B cell (primary cell): Measurements from ENCODE around the gene NUP93. TPM values are rescaled to one million over a fixed set of nuclear protein-coding genes. Genes with fewer than 3 reads are reported as not detected.

Experiments used
- ATAC-seq: fragments of 200-7000 bp; cut with Tn5 transposase; one replicate; pipeline ENCODE4 v1.10.0; 2021; ENCODE audit warnings: low read depth, mild to moderate bottlenecking, moderate number of reproducible peaks, moderate library complexity
- CTCF ChIA-PET: fragments of 350-600 bp; sonication (Branson Sonifier 250); formaldehyde crosslinking; loops from one replicate; lab custom pipeline; 2021; ENCODE audit warnings: antibody characterized with exemption, inconsistent platforms; lab: Charles Lee
- POLR2A ChIA-PET: fragments of 350-600 bp; sonication (Branson Sonifier 250); formaldehyde crosslinking; loops from one replicate; lab custom pipeline; 2021; ENCODE audit warnings: antibody characterized with exemption; lab: Charles Lee
- DNase-seq: peaks from one replicate; pipeline ENCODE4 v3.0.0; 2013
- H2AFZ ChIP-seq: 2 replicates; pipeline ENCODE4 v1.6.1; 2012; ENCODE audit warnings: mild to moderate bottlenecking, low read depth, low read length; ENCODE audit not compliant: insufficient read depth, poor library complexity, severe bottlenecking
- H3K27ac ChIP-seq, 2 donors: 1 replicate in 1 of 2; 2 replicates in 1 of 2; pipeline ENCODE4 v1.5.1; 2012 to 2013; ENCODE audit warnings: low read length in 2 of 2, mild to moderate bottlenecking in 2 of 2, moderate library complexity in 1 of 2
- H3K27me3 ChIP-seq, 4 experiments: fragments of 200-600 bp in 1 of 4; sonication (generic) in 1 of 4; replicated peaks in 1 of 4; 1 replicate in 2 of 4; 2 replicates in 2 of 4; pipeline versions ENCODE4 v1.6.1 to v1.7.0; 2013 to 2016; ENCODE audit warnings: low read length in 3 of 4, mild to moderate bottlenecking in 2 of 4, mixed read lengths in 1 of 4, moderate library complexity in 1 of 4; ENCODE audit not compliant: insufficient read depth in 4 of 4, control insufficient read depth in 3 of 4; ENCODE audit errors: control extremely low read depth in 1 of 4
- H3K36me3 ChIP-seq, 2 experiments: replicated peaks in 1 of 2; 1 replicate in 1 of 2; 2 replicates in 1 of 2; pipeline versions ENCODE4 v1.6.1 to v1.7.1; 2013; ENCODE audit warnings: low read length in 1 of 2; ENCODE audit not compliant: insufficient read depth in 2 of 2, control insufficient read depth in 1 of 2; ENCODE audit errors: control extremely low read depth in 1 of 2, extremely low read depth in 1 of 2
- H3K4me1 ChIP-seq, 2 donors: fragments of 200-600 bp in 1 of 2; sonication (generic) in 1 of 2; 1 replicate in 1 of 2; 2 replicates in 1 of 2; pipeline versions ENCODE4 v1.5.1 to v1.6.1; 2013 to 2017; ENCODE audit warnings: low read length in 2 of 2; ENCODE audit not compliant: control insufficient read depth in 2 of 2, insufficient read depth in 2 of 2
- H3K4me2 ChIP-seq: replicated peaks from 2 replicates; pipeline ENCODE3; 2012; ENCODE audit warnings: mild to moderate bottlenecking, low read depth, low read length; ENCODE audit not compliant: poor library complexity, severe bottlenecking
- H3K4me3 ChIP-seq, 5 experiments: fragments of 200-600 bp in 1 of 5; sonication (generic) in 1 of 5; 1 replicate in 3 of 5; 2 replicates in 2 of 5; pipeline versions ENCODE4 v1.5.1 to v1.7.0; 2011 to 2016; ENCODE audit warnings: low read length in 4 of 5, mild to moderate bottlenecking in 4 of 5, low read depth in 2 of 5, control low read depth in 1 of 5, moderate library complexity in 1 of 5; ENCODE audit not compliant: insufficient read depth in 1 of 5; ENCODE audit errors: control extremely low read depth in 1 of 5, extremely low read depth in 1 of 5
- H3K79me2 ChIP-seq: fragments of 200-600 bp; sonication (generic); one replicate; pipeline ENCODE4 v1.6.0; 2016; ENCODE audit warnings: low read length; ENCODE audit not compliant: control insufficient read depth, insufficient read depth
- H3K9ac ChIP-seq: fragments of 200-600 bp; sonication (generic); 2 replicates; pipeline ENCODE4 v1.6.1; 2017; ENCODE audit warnings: mild to moderate bottlenecking, low read length, moderate library complexity
- H3K9me3 ChIP-seq, 3 donors: one replicate each; pipeline versions ENCODE4 v1.6.1 to v1.7.1; 2013; ENCODE audit warnings: low read length in 2 of 3; ENCODE audit not compliant: control insufficient read depth in 2 of 3, insufficient read depth in 1 of 3; ENCODE audit errors: control extremely low read depth in 1 of 3
- H4K20me1 ChIP-seq: 2 replicates; pipeline ENCODE4 v1.6.0; 2012; ENCODE audit warnings: mild to moderate bottlenecking, low read length; ENCODE audit not compliant: insufficient read depth, control insufficient read depth, poor library complexity, severe bottlenecking
- H3K27ac Mint-ChIP-seq: one replicate; pipeline ENCODE4 v1.8.0; 2021; ENCODE audit warnings: mixed read lengths
- H3K27me3 Mint-ChIP-seq: one replicate; pipeline ENCODE4 v1.8.0; 2021; ENCODE audit warnings: mixed read lengths
- H3K4me1 Mint-ChIP-seq: one replicate; pipeline ENCODE4 v1.8.0; 2021; ENCODE audit warnings: mixed read lengths
- H3K4me3 Mint-ChIP-seq: one replicate; pipeline ENCODE4 v1.8.0; 2021; ENCODE audit warnings: mixed read lengths
- H3K9me3 Mint-ChIP-seq: one replicate; pipeline ENCODE4 v1.8.0; 2022; ENCODE audit warnings: mixed read lengths; ENCODE audit not compliant: insufficient read depth
- CTCF ChIP-seq: fragments of 200-600 bp; IDR thresholded peaks from one replicate; pipeline ENCODE4 v1.8.0; 2022; ENCODE audit warnings: antibody characterized with exemption, mild to moderate bottlenecking
- EZH2 ChIP-seq: IDR thresholded peaks from 2 replicates; pipeline ENCODE4 v1.6.1; 2012; ENCODE audit warnings: borderline replicate concordance, low read depth, mild to moderate bottlenecking, moderate library complexity, low read length; ENCODE audit not compliant: insufficient read depth, poor library complexity, severe bottlenecking
- WGBS: methylation state at CpG from one replicate; pipeline ENCODE4 v1.1.5; 2013; ENCODE audit warnings: missing lambda C conversion rate; ENCODE audit not compliant: insufficient coverage; 5-methylcytosine and 5-hydroxymethylcytosine counted together
- intact Hi-C: fragments of 100-400 bp; cut with micrococcal nuclease; formaldehyde crosslinking; loops from one replicate; pipeline ENCODE4 v1.10.0; 2022
- polyA plus RNA-seq: library from polyadenylated mRNA; depleted of rRNA; stranded (reverse); fragments of >200 nt; gene quantifications from 2 replicates; pipeline ENCODE4 v1.2.3, GENCODE V29; 2012
- total RNA-seq, 2 donors: library from RNA; stranded (reverse); fragments of 120-200 nt in 1 of 2; gene quantifications; 1 replicate in 1 of 2; 2 replicates in 1 of 2; pipeline versions ENCODE4 v1.2.3 to v1.2.4, GENCODE V29; 2013 to 2022

NUP93 gene
- total and polyA plus RNA-seq, 2 donors (not counting 1 experiment from before 2014, with no cell fraction given), result 23.6 to 64.6 TPM

GRCh38 chr16:56877486-56878182 lies 147.7 kb downstream of the NUP93 start:
- no peak for TF ChIP-seq CTCF
- Mint-ChIP-seq H3K4me3 (no peak overlapping the region), H3K9me3 (no peaks in the 10 kb centered on the region), H3K27me3 (no peaks in the 10 kb centered on the region), H3K4me1 (peaks cover 8% of the 10 kb centered on the region), H3K27ac (no peak overlapping the region)
- Histone ChIP-seq H4K20me1 (no peaks in the 10 kb centered on the region), H3K4me1 (peaks cover 0 to 5% of the 10 kb centered on the region in 2 donors), H3K27ac (no peak overlapping the region), H2AFZ (no peak overlapping the region), H3K9me3 (no peaks in the 10 kb centered on the region), H3K36me3 (no peaks in the 10 kb centered on the region), H3K4me3 (no peak overlapping the region), H3K27me3 (no peaks in the 10 kb centered on the region), H3K9ac (no peak overlapping the region), H3K79me2 (no peaks in the 10 kb centered on the region), H3K4me2 (no peak overlapping the region)
- ChIA-PET POLR2A (interaction anchor here (0.7 kb wide), 1 partner anchor 56 kb away, joined by 4 read pairs; no protein-coding TSS in a partner anchor), CTCF (no interaction called here)
- 98% methylated on average over 8 of the region's 13 CpGs for WGBS
- intact Hi-C loops, result no loop called here
- ATAC-seq (no peak), DNase-seq (no peak)

- Histone ChIP-seq H3K9me3 (no peaks in the 10 kb centered on the region), H4K20me1 (no peaks in the 10 kb centered on the region), H3K4me3 (no peak overlapping the region), H3K4me2 (no peak overlapping the region), H2AFZ (no peak overlapping the region), H3K27ac (no peak overlapping the region), H3K4me1 (peaks cover 0 to 5% of the 10 kb centered on the region in 2 donors), H3K36me3 (no peaks in the 10 kb centered on the region), H3K27me3 (no peaks in the 10 kb centered on the region), H3K79me2 (no peaks in the 10 kb centered on the region), H3K9ac (no peak overlapping the region)
- no peaks in the 10 kb centered on the region for H3K27me3 Mint-ChIP-seq
- H3K4me1 Mint-ChIP-seq, result peaks cover 7% of the 10 kb centered on the region
- 89% methylated on average over 6 of the region's 8 CpGs for WGBS
- ChIA-PET POLR2A (no interaction called here), CTCF (no interaction called here)
- TF ChIP-seq EZH2, result no peak
- no peak for TF ChIP-seq CTCF
- no peak overlapping the region for H3K4me3 Mint-ChIP-seq
- no peaks in the 10 kb centered on the region for H3K9me3 Mint-ChIP-seq
- no peak for ATAC-seq
- no peak for DNase-seq
- no peak overlapping the region for H3K27ac Mint-ChIP-seq
- intact Hi-C loops, result no loop called here
These were observed 148.4 kb downstream of the NUP93 start for GRCh38 chr16:56878282-56878854.
